ACC112 (cell line): Measurements from ENCODE around the gene APBB1.

Experiments used
- H2AFZ ChIP-seq: fragments of 200-600 bp; sonication (generic); one replicate; pipeline ENCODE4 v1.6.0; 2017; ENCODE audit warnings: antibody characterized with exemption, low read length; ENCODE audit not compliant: unreplicated experiment
- H3K27ac ChIP-seq: fragments of 200-600 bp; sonication (generic); 2 replicates; pipeline ENCODE4 v1.5.1; 2014; ENCODE audit warnings: low read depth, mild to moderate bottlenecking, antibody characterized with exemption, low read length, moderate library complexity
- H3K27me3 ChIP-seq: fragments of 200-600 bp; sonication (generic); 2 replicates; pipeline ENCODE4 v1.6.1; 2014; ENCODE audit warnings: mild to moderate bottlenecking, antibody characterized with exemption, low read length, moderate library complexity, mixed read lengths; ENCODE audit not compliant: insufficient read depth
- H3K36me3 ChIP-seq: fragments of 200-600 bp; sonication (generic); 2 replicates; pipeline ENCODE4 v1.6.1; 2016; ENCODE audit warnings: mild to moderate bottlenecking, antibody characterized with exemption, low read length, moderate library complexity, mixed read lengths; ENCODE audit not compliant: insufficient read depth
- H3K4me1 ChIP-seq: fragments of 200-600 bp; sonication (generic); one replicate; pipeline ENCODE4 v1.6.1; 2016; ENCODE audit warnings: low read length, mixed read lengths; ENCODE audit not compliant: insufficient read depth, unreplicated experiment, control insufficient read depth
- H3K4me3 ChIP-seq: fragments of 200-600 bp; sonication (generic); 2 replicates; pipeline ENCODE4 v1.5.1; 2014; ENCODE audit warnings: mild to moderate bottlenecking, low read depth, low read length
- H3K79me2 ChIP-seq: fragments of 200-600 bp; sonication (generic); one replicate; pipeline ENCODE4 v1.6.0; 2016; ENCODE audit warnings: low read length; ENCODE audit not compliant: control insufficient read depth, unreplicated experiment, insufficient read depth

APBB1 gene

GRCh38 chr11:6391537-6392134, 27.3 kb downstream of the APBB1 start:
- Histone ChIP-seq H3K27ac (no peak overlapping the region), H3K79me2 (peaks cover 12% of the 10 kb centered on the region), H3K4me3 (peak overlapping the region; percentile 91), H3K27me3 (no peaks in the 10 kb centered on the region), H3K4me1 (peaks cover 31% of the 10 kb centered on the region), H2AFZ (no peak overlapping the region), H3K36me3 (no peaks in the 10 kb centered on the region)

GRCh38 chr11:6390718-6391469, 28.0 kb downstream of the APBB1 start:
- peak overlapping the region; percentile 36 for H2AFZ ChIP-seq
- no peak overlapping the region for H3K27ac ChIP-seq

GRCh38 chr11:6389905-6390717, 28.8 kb downstream of the APBB1 start, which contains the start of gene SMPD1:
TSS of gene SMPD1 (plus strand) at chr11:6390474. CDS start at chr11:6390599, 125 bp downstream.
- Histone ChIP-seq H3K27me3 (no peaks in the 10 kb centered on the region), H3K4me1 (peaks cover 31% of the 10 kb centered on the region), H3K4me3 (peak within 1 kb of the TSS; percentile 91), H2AFZ (peak within 1 kb of the TSS; percentile 36), H3K27ac (peak within 1 kb of the TSS; percentile 86), H3K79me2 (peaks cover 12% of the 10 kb centered on the region), H3K36me3 (no peaks in the 10 kb centered on the region)

More at GRCh38 chr11:6390718-6391469, 28.0 kb downstream of the APBB1 start:
- no peaks in the 10 kb centered on the region for H3K36me3 ChIP-seq
- H3K79me2 ChIP-seq = peaks cover 12% of the 10 kb centered on the region
- peak overlapping the region; percentile 91 for H3K4me3 ChIP-seq
- no peaks in the 10 kb centered on the region for H3K27me3 ChIP-seq
- peaks cover 31% of the 10 kb centered on the region for H3K4me1 ChIP-seq

GRCh38 chr11:6388748-6389147, 30.1 kb downstream of the APBB1 start:
- H3K27me3 ChIP-seq = no peaks in the 10 kb centered on the region
- no peak overlapping the region for H3K4me3 ChIP-seq
- H3K27ac ChIP-seq = peak overlapping the region; percentile 86
- peaks cover 31% of the 10 kb centered on the region for H3K4me1 ChIP-seq
- peaks cover 12% of the 10 kb centered on the region for H3K79me2 ChIP-seq
- peak overlapping the region; percentile 57 for H2AFZ ChIP-seq
- no peaks in the 10 kb centered on the region for H3K36me3 ChIP-seq

- peak overlapping the region; percentile 96 for H2AFZ ChIP-seq
These were observed 30.9 kb downstream of the APBB1 start for GRCh38 chr11:6387811-6388599.

GRCh38 chr11:6385046-6385777, 33.7 kb downstream of the APBB1 start:
- Histone ChIP-seq H3K79me2 (no peaks in the 10 kb centered on the region), H3K4me3 (no peak overlapping the region), H3K4me1 (peaks cover 26% of the 10 kb centered on the region), H2AFZ (no peak overlapping the region), H3K27ac (no peak overlapping the region), H3K36me3 (no peaks in the 10 kb centered on the region), H3K27me3 (no peaks in the 10 kb centered on the region)

More at GRCh38 chr11:6387811-6388599, 30.9 kb downstream of the APBB1 start:
- Histone ChIP-seq H3K79me2 (peaks cover 12% of the 10 kb centered on the region), H3K27me3 (no peaks in the 10 kb centered on the region), H3K4me1 (peaks cover 31% of the 10 kb centered on the region), H3K4me3 (peak overlapping the region; percentile 53), H3K27ac (peak overlapping the region; percentile 86), H3K36me3 (no peaks in the 10 kb centered on the region)

- no peaks in the 10 kb centered on the region for H3K27me3 ChIP-seq
- H3K4me3 ChIP-seq = no peak overlapping the region
- H3K4me1 ChIP-seq = peaks cover 10% of the 10 kb centered on the region
- no peak overlapping the region for H3K27ac ChIP-seq
- H3K36me3 ChIP-seq = no peaks in the 10 kb centered on the region
- no peaks in the 10 kb centered on the region for H3K79me2 ChIP-seq
- no peak overlapping the region for H2AFZ ChIP-seq
These were observed 40.3 kb downstream of the APBB1 start for GRCh38 chr11:6378640-6378989.

GRCh38 chr11:6377902-6378639, 40.8 kb downstream of the APBB1 start:
- Histone ChIP-seq H3K4me1 (peaks cover 10% of the 10 kb centered on the region), H3K79me2 (no peaks in the 10 kb centered on the region), H3K27me3 (no peaks in the 10 kb centered on the region), H3K36me3 (no peaks in the 10 kb centered on the region), H2AFZ (no peak overlapping the region), H3K27ac (no peak overlapping the region), H3K4me3 (no peak overlapping the region)

- Histone ChIP-seq H3K27me3 (no peaks in the 10 kb centered on the region), H3K4me1 (no peaks in the 10 kb centered on the region), H3K79me2 (no peaks in the 10 kb centered on the region), H3K4me3 (no peak overlapping the region), H3K36me3 (no peaks in the 10 kb centered on the region), H3K27ac (no peak overlapping the region), H2AFZ (no peak overlapping the region)
These were observed 47.1 kb downstream of the APBB1 start for GRCh38 chr11:6371825-6372224.
